K562 (cell line): ENCODE results near the gene COPA. TPM values are rescaled to one million over a fixed set of nuclear protein-coding genes. Genes with fewer than 3 reads are reported as not detected.

Source experiments
- ATAC-seq: fragments of 200-7000 bp; cut with Tn5 transposase; 3 replicates; pipeline ENCODE4 v1.9.1; 2020; ENCODE audit warnings: moderate library complexity
- BruUV-seq: library from RNA; stranded (reverse); fragments of 400-500 nt; replicated peaks from 2 replicates; lab custom pipeline; 2021; lab: Mats Ljungman, UMichigan
- CTCF ChIA-PET: fragments of 300-600 bp; formaldehyde crosslinking; extraction: SDS; loops from one replicate; lab custom pipeline; 2021; ENCODE audit warnings: low intra/inter-chr PET ratio; lab: Yijun Ruan, JAX
- POLR2A ChIA-PET: fragments of 300-600, 350-650 bp; sonication (Branson Sonifier 250); formaldehyde crosslinking; extraction: SDS; loops from one replicate; lab custom pipeline; 2021; ENCODE audit warnings: antibody characterized with exemption, inconsistent platforms; lab: Yijun Ruan, JAX
- DNase-seq, 4 experiments: peaks; one replicate each; pipeline versions ENCODE4 v3.0.0 to v3.0.0-alpha.2; 2011 to 2018; ENCODE audit warnings: low spot score in 3 of 4, mixed read lengths in 3 of 4; ENCODE audit errors: extremely low read depth in 1 of 4
- FAIRE-seq: peaks from 2 replicates; lab custom pipeline; 2011; peaks lifted over from hg19 to GRCh38; lab: Jason Lieb, UNC
- H2AFZ ChIP-seq: 2 replicates; pipeline ENCODE4 v1.6.0; 2011; ENCODE audit warnings: low read depth, low read length, control low read depth, inconsistent platforms
- H3K27ac ChIP-seq: fragments of 200-600 bp; 3 replicates; pipeline ENCODE4 v1.8.0; 2011; ENCODE audit warnings: low read depth, mild to moderate bottlenecking, control low read depth, inconsistent platforms, low read length, moderate library complexity, mixed read lengths; ENCODE audit errors: extremely low read depth
- H3K27me3 ChIP-seq, 2 experiments: fragments of 300-600 bp in 1 of 2; 2 replicates in 1 of 2; 3 replicates in 1 of 2; pipeline versions ENCODE4 v1.6.0 to v1.8.0; 2011; ENCODE audit warnings: inconsistent platforms in 2 of 2, low read length in 2 of 2, mild to moderate bottlenecking in 1 of 2, mixed read lengths in 1 of 2, moderate library complexity in 1 of 2; ENCODE audit not compliant: control insufficient read depth in 2 of 2, insufficient read depth in 2 of 2
- H3K36me3 ChIP-seq: fragments of 300-600 bp; 3 replicates; pipeline ENCODE4 v1.8.0; 2011; ENCODE audit warnings: mild to moderate bottlenecking, low read length, inconsistent platforms; ENCODE audit not compliant: control insufficient read depth, insufficient read depth
- H3K4me1 ChIP-seq, 2 experiments: fragments of 200-600 bp in 1 of 2; replicated peaks in 1 of 2; 2 replicates in 1 of 2; 3 replicates in 1 of 2; pipeline versions ENCODE4 v1.5.1 to v1.8.0; 2011; ENCODE audit warnings: inconsistent platforms in 2 of 2, low read length in 2 of 2, mild to moderate bottlenecking in 1 of 2, mixed read lengths in 1 of 2, moderate library complexity in 1 of 2; ENCODE audit not compliant: control insufficient read depth in 2 of 2, insufficient read depth in 2 of 2
- H3K4me2 ChIP-seq: 2 replicates; pipeline ENCODE4 v1.6.1; 2011; ENCODE audit warnings: low read length, control low read depth, inconsistent platforms, mixed read lengths; ENCODE audit not compliant: insufficient read depth
- H3K4me3 ChIP-seq: fragments of 200-600 bp; sonication (generic), shearing (Covaris generic); 2 replicates; pipeline ENCODE4 v1.5.1; 2016; ENCODE audit warnings: control low read depth, inconsistent platforms
- H3K79me2 ChIP-seq: fragments of 200-600 bp; 3 replicates; pipeline ENCODE4 v1.8.0; 2011; ENCODE audit warnings: low read length, inconsistent platforms; ENCODE audit not compliant: control insufficient read depth, insufficient read depth
- H3K9ac ChIP-seq, 2 experiments: 2 replicates each; pipeline versions ENCODE4 v1.6.0 to v1.6.1; 2011; ENCODE audit warnings: low read depth in 2 of 2, low read length in 2 of 2, control low read depth in 1 of 2, inconsistent platforms in 1 of 2, mild to moderate bottlenecking in 1 of 2, mixed read lengths in 1 of 2; ENCODE audit not compliant: insufficient read depth in 1 of 2
- H3K9me1 ChIP-seq: one replicate; pipeline ENCODE4 v1.6.0; 2011; ENCODE audit warnings: inconsistent platforms, mild to moderate bottlenecking, low read length, moderate library complexity; ENCODE audit not compliant: control insufficient read depth, insufficient read depth
- H3K9me3 ChIP-seq: replicated peaks from 2 replicates; pipeline ENCODE4 v1.5.1; 2011; ENCODE audit warnings: low read depth, low read length, inconsistent platforms; ENCODE audit not compliant: control insufficient read depth, insufficient read depth
- H4K20me1 ChIP-seq: replicated peaks from 2 replicates; pipeline ENCODE4 v1.6.1; 2011; ENCODE audit warnings: low read length, inconsistent platforms, mixed read lengths; ENCODE audit not compliant: control insufficient read depth, insufficient read depth
- CBFA2T3 ChIP-seq: fragments of 450-650 bp; IDR thresholded peaks from 2 replicates; pipeline ENCODE4 v1.6.1; 2017
- ETV1 ChIP-seq: fragments of 450-650 bp; conservative IDR thresholded peaks from 2 replicates; pipeline ENCODE4 v1.6.1; 2016; ENCODE audit warnings: missing genetic modification characterization, control low read depth, low read depth, missing compliant biosample characterization
- MEF2D ChIP-seq: conservative IDR thresholded peaks from 2 replicates; pipeline ENCODE4 v1.6.1; 2016; ENCODE audit warnings: low read depth, missing genetic modification characterization, missing compliant biosample characterization
- RBFOX2 ChIP-seq: fragments of 200-400 bp; formaldehyde crosslinking; IDR thresholded peaks from 2 replicates; pipeline ENCODE4 v1.6.1; 2017; ENCODE audit warnings: low read depth, mild to moderate bottlenecking, low read length, moderate library complexity
- VEZF1 ChIP-seq: fragments of 200-800 bp; sonication (Bioruptor generic); IDR thresholded peaks from 2 replicates; pipeline ENCODE4 v1.6.1; 2017; ENCODE audit warnings: missing genetic modification characterization, missing compliant biosample characterization
- ZBTB34 ChIP-seq: fragments of 250-450 bp; sonication (Bioruptor Pico); IDR thresholded peaks from 2 replicates; pipeline ENCODE4 v1.8.0; 2021; ENCODE audit warnings: mild to moderate bottlenecking, moderate library complexity
- ZEB2 ChIP-seq: fragments of 450-650 bp; IDR thresholded peaks from 2 replicates; pipeline ENCODE4 v1.6.1; 2016
- ZNF384 ChIP-seq: IDR thresholded peaks from 2 replicates; pipeline ENCODE4 v1.6.1; 2012; ENCODE audit warnings: low read depth, low read length, improper control_type of control experiment
- ZNF584 ChIP-seq: fragments of 200-800 bp; sonication (Bioruptor generic); IDR thresholded peaks from 2 replicates; pipeline ENCODE4 v1.6.1; 2016; ENCODE audit warnings: low read depth, mild to moderate bottlenecking, missing genetic modification characterization, missing compliant biosample characterization
- ZZZ3 ChIP-seq: fragments of 450-650 bp; IDR thresholded peaks from 2 replicates; pipeline ENCODE4 v1.6.1; 2016; ENCODE audit warnings: antibody characterized with exemption, mild to moderate bottlenecking, moderate library complexity
- WGBS: fragments of 100-300 bp; shearing (Covaris generic); methylation state at CpG from one replicate; pipeline ENCODE4 v1.1.6; 2016; ENCODE audit warnings: low coverage, mixed read lengths; ENCODE audit not compliant: insufficient coverage; ENCODE audit errors: missing lambda C conversion rate; 5-methylcytosine and 5-hydroxymethylcytosine counted together
- in situ Hi-C: fragments of 300-500 bp; cut with MboI; formaldehyde crosslinking; loops from 4 replicates; pipeline ENCODE4 v1.15.0; 2018; ENCODE audit warnings: inconsistent platforms, mixed read lengths
- intact Hi-C: fragments of 100-400 bp; cut with micrococcal nuclease; formaldehyde crosslinking; loops from 2 replicates; pipeline ENCODE4 v1.14.2; 2022
- polyA plus RNA-seq, 8 experiments: library from polyadenylated mRNA; depleted of rRNA in 4 of 8; stranded (reverse) in 5 of 8; unstranded in 3 of 8; fragments of >200 nt; fragmentation: Nextera tagmentation in 2 of 8; fragmentation: Illumina TruSeq in 1 of 8; extraction: Ambion mirVana in 2 of 8; extraction: Trizol in 1 of 8; gene quantifications; 2 replicates each; pipeline versions ENCODE4 v1.2.1 to v1.2.3, GENCODE V29; 2011 to 2014; ENCODE audit warnings: inconsistent platforms in 1 of 8, missing spikeins in 1 of 8
- total RNA-seq, 7 experiments: library from RNA; depleted of rRNA in 6 of 7; stranded (reverse); fragments of >200 nt in 6 of 7; fragmentation: Illumina TruSeq in 2 of 7; extraction: Trizol in 2 of 7; gene quantifications; 2 replicates each; pipeline versions ENCODE4 v1.2.1 to v1.2.3, GENCODE V29; 2011 to 2021; ENCODE audit warnings: low replicate concordance in 1 of 7
- TF ChIP-seq, protein P1 (sequence below), 2 experiments: fragments of 450-650 bp in 1 of 2; sonication (generic) in 1 of 2; formaldehyde crosslinking in 1 of 2; IDR thresholded peaks in 1 of 2; conservative IDR thresholded peaks in 1 of 2; 2 replicates each; pipeline versions ENCODE4 v1.6.1 to v1.8.1; 2016 to 2023; ENCODE audit warnings: mild to moderate bottlenecking in 2 of 2, moderate library complexity in 2 of 2, inconsistent platforms in 1 of 2, missing genetic modification reagents in 1 of 2

The COPA gene
- total and polyA plus RNA-seq, 9 of the 15 experiments (the other 6 are each of a cell fraction or from before 2014, with no cell fraction given), result 49.8 to 222 (median 110) TPM

DNA sequence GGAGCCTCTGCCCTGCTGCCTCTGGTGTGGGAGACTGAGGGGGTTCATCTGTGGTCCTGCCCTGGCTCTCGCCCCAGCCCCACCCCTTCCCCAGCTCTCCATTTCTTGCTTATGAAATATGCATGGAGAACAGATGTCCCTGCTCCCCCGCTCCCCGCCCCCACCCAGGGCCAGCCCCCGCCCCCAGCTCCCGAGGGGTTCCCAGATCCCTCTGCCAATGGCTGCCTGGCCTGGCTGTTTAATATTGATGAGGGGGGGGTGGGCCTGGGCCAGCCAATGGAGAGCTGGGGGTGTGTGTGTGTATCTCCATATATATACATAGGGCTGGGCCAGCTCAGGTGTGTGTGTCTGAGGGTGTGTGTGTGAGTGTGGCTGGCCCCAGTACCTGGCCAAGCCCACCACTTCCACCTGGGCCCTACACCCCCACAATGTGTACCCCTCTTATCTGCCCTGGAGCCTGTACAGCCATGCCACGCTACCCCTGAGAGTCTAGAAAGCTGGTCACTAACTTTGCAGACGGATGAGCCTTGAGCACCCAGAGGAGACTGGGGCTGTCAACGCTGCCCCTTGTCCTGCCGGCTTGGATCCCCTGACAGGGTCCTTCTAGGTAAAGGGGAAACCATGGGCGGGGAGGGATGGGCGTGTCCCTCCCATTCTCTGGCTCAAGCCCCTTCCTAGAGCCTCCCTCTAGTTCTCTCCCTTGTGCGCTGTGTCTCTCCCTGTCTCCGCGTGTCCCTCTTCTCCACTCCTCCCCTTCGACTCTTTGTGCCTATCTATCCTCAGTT is 23.9 kb upstream of the COPA start, which contains the start of gene NHLH1 (continued):
- peak; percentile 76 for TF ChIP-seq VEZF1
- TF ChIP-seq MEF2D (tag), result no peak
- TF ChIP-seq ZZZ3, result no peak
- TF ChIP-seq ZNF584 (CRISPR knock-in tag), result 0 out of 2 replicates have a peak, but pooled peaks have one; percentile 14
- TF ChIP-seq ZEB2, result peak; percentile 67; the same call in 1 of the 2 replicates
- peak; percentile 73 for TF ChIP-seq RBFOX2

GRCh38 chr1:160365325-160365724 is 22.3 kb upstream of the COPA start:
- H3K9ac ChIP-seq, result no peak overlapping the region
- ChIA-PET POLR2A (interaction anchor here (0.6 to 5.8 kb wide), 4 partner anchors 10 to 267 kb away, joined by 3 to 27 read pairs (median 5); no protein-coding TSS in a partner anchor), CTCF (no interaction called here)
- intact Hi-C loops, result no loop called here
- FAIRE-seq (no peak), DNase-seq (no peak), ATAC-seq (no peak)
- H3K4me2 ChIP-seq, result no peak overlapping the region
- peaks cover 10% of the 10 kb centered on the region; the same call in 2 of the 3 replicates for H3K36me3 ChIP-seq
- no peak overlapping the region for H2AFZ ChIP-seq
- H3K79me2 ChIP-seq, result no peaks in the 10 kb centered on the region
- BruUV-seq, result no TSS peak
- H3K9me3 ChIP-seq, result no peaks in the 10 kb centered on the region
- H4K20me1 ChIP-seq, result no peaks in the 10 kb centered on the region; the same call in 1 of the 2 replicates
- no CpG with 5 or more reads among the region's 1 CpG for WGBS
- H3K27me3 ChIP-seq, result no peaks in the 10 kb centered on the region
- H3K9me1 ChIP-seq, result no peaks in the 10 kb centered on the region
- TF ChIP-seq, protein P1, sequence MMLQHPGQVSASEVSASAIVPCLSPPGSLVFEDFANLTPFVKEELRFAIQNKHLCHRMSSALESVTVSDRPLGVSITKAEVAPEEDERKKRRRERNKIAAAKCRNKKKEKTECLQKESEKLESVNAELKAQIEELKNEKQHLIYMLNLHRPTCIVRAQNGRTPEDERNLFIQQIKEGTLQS (IDR thresholded peaks at IDR 0.05), result peak; percentile 57; the same call in 1 of the 2 replicates
- TF ChIP-seq, protein P1 (CRISPR knock-in tag; conservative IDR thresholded peaks at IDR 0.05), result no peak
- TF ChIP-seq ETV1 (tag) (no peak), ZBTB34 (no peak), ZNF384 (no peak), CBFA2T3 (no peak)
- no peak overlapping the region for H3K27ac ChIP-seq
- peaks cover 31 to 51% of the 10 kb centered on the region in 2 experiments for H3K4me1 ChIP-seq
- no peak overlapping the region for H3K4me3 ChIP-seq
- in situ Hi-C loops, result no loop called here
